OCI-LY3 (cell line): ENCODE measurements around the gene RXFP4.
A peak's percentile ranks its signal among the peaks of the same experiment; 100 is the strongest.

Experiments
- H2AFZ ChIP-seq: fragments of 200-600, 300-600 bp; shearing (Covaris generic); 2 replicates; pipeline ENCODE4 v1.6.0; 2014; ENCODE audit warnings: antibody characterized with exemption, low read depth, low read length
- H3K27ac ChIP-seq: fragments of 200-600, 300-600 bp; sonication (generic); 2 replicates; pipeline ENCODE4 v1.5.1; 2014; ENCODE audit warnings: mild to moderate bottlenecking, low read length, moderate library complexity, mixed read lengths
- H3K27me3 ChIP-seq: fragments of 200-600, 300-600 bp; sonication (generic); 2 replicates; pipeline ENCODE4 v1.6.1; 2014; ENCODE audit warnings: low read depth, low read length, mixed read lengths
- H3K36me3 ChIP-seq: fragments of 200-600, 300-600 bp; sonication (generic); replicated peaks from 2 replicates; pipeline ENCODE3; 2014; ENCODE audit warnings: low read depth, low read length, mixed read lengths
- H3K4me1 ChIP-seq: fragments of 300-600, 200-600 bp; sonication (generic); 2 replicates; pipeline ENCODE4 v1.6.1; 2014; ENCODE audit warnings: low read length, mixed read lengths
- H3K4me2 ChIP-seq: fragments of 200-600, 300-600 bp; sonication (generic); 2 replicates; pipeline ENCODE4 v1.6.1; 2014; ENCODE audit warnings: low read length, mixed read lengths
- H3K4me3 ChIP-seq: fragments of 300-600, 200-600 bp; sonication (generic); 2 replicates; pipeline ENCODE4 v1.5.1; 2014; ENCODE audit warnings: antibody characterized with exemption, mild to moderate bottlenecking, low read length, moderate library complexity
- H3K79me2 ChIP-seq: fragments of 300-600, 200-600 bp; shearing (Covaris generic); 2 replicates; pipeline ENCODE4 v1.6.1; 2014; ENCODE audit warnings: mild to moderate bottlenecking, low read length, mixed read lengths
- H3K9ac ChIP-seq: fragments of 300-600, 200-600 bp; shearing (Covaris generic); 2 replicates; pipeline ENCODE4 v1.6.0; 2014; ENCODE audit warnings: mild to moderate bottlenecking, low read length, moderate library complexity
- H3K9me3 ChIP-seq: fragments of 200-600, 300-600 bp; shearing (Covaris generic); 2 replicates; pipeline ENCODE4 v1.6.1; 2014; ENCODE audit warnings: low read length, mixed read lengths; ENCODE audit not compliant: insufficient read depth
- H4K20me1 ChIP-seq: fragments of 200-600, 300-600 bp; sonication (generic); 2 replicates; pipeline ENCODE4 v1.6.1; 2016; ENCODE audit warnings: low read length, mixed read lengths; ENCODE audit not compliant: insufficient read depth
- CTCF ChIP-seq: fragments of 200-600, 300-600 bp; sonication (generic); IDR thresholded peaks from 2 replicates; pipeline ENCODE4 v1.5.1; 2014; ENCODE audit warnings: antibody characterized with exemption, low read length, low read depth
- EZH2phosphoT487 ChIP-seq: fragments of 200-600 bp; shearing (Covaris generic); IDR thresholded peaks from 2 replicates; pipeline ENCODE4 v1.6.1; 2018; ENCODE audit warnings: antibody characterized with exemption, mixed run types, low read depth

The RXFP4 gene

GRCh38 chr1:155940482-155940992 is 901 bp upstream of the RXFP4 start:
- peak overlapping the region; percentile 30; the same call in 1 of the 2 replicates for H3K9ac ChIP-seq
- 0 out of 2 replicates have a peak overlapping the region, but pooled peaks have one; percentile 16 for H2AFZ ChIP-seq
- peak overlapping the region; percentile 71 for H3K27ac ChIP-seq
- H3K4me1 ChIP-seq = peaks cover 66% of the 10 kb centered on the region
- no peaks in the 10 kb centered on the region for H3K9me3 ChIP-seq
- TF ChIP-seq CTCF (no peak), EZH2phosphoT487 (no peak)
- no peaks in the 10 kb centered on the region for H3K27me3 ChIP-seq
- H3K4me3 ChIP-seq = no peak overlapping the region
- peak overlapping the region; percentile 30 for H3K4me2 ChIP-seq
- H3K36me3 ChIP-seq = peaks cover 3% of the 10 kb centered on the region
- no peaks in the 10 kb centered on the region; the same call in 1 of the 2 replicates for H3K79me2 ChIP-seq
- H4K20me1 ChIP-seq = no peaks in the 10 kb centered on the region

GRCh38 chr1:155941845-155942531 is 550 bp downstream of the RXFP4 start:
- Histone ChIP-seq H3K9ac (no peak overlapping the region; the same call in 1 of the 2 replicates), H2AFZ (no peak overlapping the region), H3K36me3 (peaks cover 7% of the 10 kb centered on the region), H3K4me2 (peak overlapping the region; percentile 30), H3K4me3 (no peak overlapping the region), H3K4me1 (peaks cover 79% of the 10 kb centered on the region), H4K20me1 (no peaks in the 10 kb centered on the region), H3K27ac (peak overlapping the region; percentile 92), H3K27me3 (no peaks in the 10 kb centered on the region), H3K9me3 (no peaks in the 10 kb centered on the region), H3K79me2 (no peaks in the 10 kb centered on the region; the same call in 1 of the 2 replicates)
- TF ChIP-seq EZH2phosphoT487 = no peak
- no peak for TF ChIP-seq CTCF

- TF ChIP-seq EZH2phosphoT487 (no peak), CTCF (no peak)
- peak overlapping the region; percentile 92 for H3K27ac ChIP-seq
- H3K4me3 ChIP-seq = peak overlapping the region; percentile 3; the same call in 1 of the 2 replicates
- H3K27me3 ChIP-seq = no peaks in the 10 kb centered on the region
- peak overlapping the region; percentile 70 for H3K9ac ChIP-seq
- no peaks in the 10 kb centered on the region for H4K20me1 ChIP-seq
- no peak overlapping the region for H2AFZ ChIP-seq
- H3K4me2 ChIP-seq = peak overlapping the region; percentile 77
- no peaks in the 10 kb centered on the region for H3K9me3 ChIP-seq
- H3K36me3 ChIP-seq = peaks cover 14% of the 10 kb centered on the region
- H3K4me1 ChIP-seq = peaks cover 85% of the 10 kb centered on the region
- peaks cover 2% of the 10 kb centered on the region for H3K79me2 ChIP-seq
Observed at GRCh38 chr1:155942578-155943141, 1.2 kb downstream of the RXFP4 start.

- H3K4me1 ChIP-seq = peaks cover 85% of the 10 kb centered on the region
- no peaks in the 10 kb centered on the region for H4K20me1 ChIP-seq
- H3K9me3 ChIP-seq = no peaks in the 10 kb centered on the region
- no peak for TF ChIP-seq EZH2phosphoT487
- TF ChIP-seq CTCF = no peak
- H2AFZ ChIP-seq = no peak overlapping the region
- peaks cover 5% of the 10 kb centered on the region for H3K79me2 ChIP-seq
- H3K9ac ChIP-seq = peak overlapping the region; percentile 70
- H3K27ac ChIP-seq = peak overlapping the region; percentile 92
- H3K27me3 ChIP-seq = no peaks in the 10 kb centered on the region
- H3K4me2 ChIP-seq = peak overlapping the region; percentile 77
- peak overlapping the region; percentile 7; the same call in 1 of the 2 replicates for H3K4me3 ChIP-seq
- peaks cover 23% of the 10 kb centered on the region for H3K36me3 ChIP-seq
Observed at GRCh38 chr1:155944444-155944799, 3.0 kb downstream of the RXFP4 start.
